ENCODE data around the gene ATOH8.
A peak's percentile ranks its signal among the peaks of the same experiment; 100 is the strongest.

The ATOH8 gene

GRCh38 chr2:85769983-85770362 lies 16.2 kb downstream of the ATOH8 start:
- H3K36me3 ChIP-seq, result peaks cover 3% of the 10 kb centered on the region; the same call in 1 of the 2 replicates

GRCh38 chr2:85770369-85770768 lies 16.6 kb downstream of the ATOH8 start:
- H3K36me3 ChIP-seq, result peaks cover 3% of the 10 kb centered on the region; the same call in 1 of the 2 replicates
- no peak for TF ChIP-seq CTCF (IDR thresholded peaks at IDR 0.05; ENCODE audit: low read depth, low read length)
- no peak overlapping the region for H3K4me3 ChIP-seq (ENCODE audit: low read depth, low read length)
- no peak for DNase-seq
- H3K27ac ChIP-seq, result no peak overlapping the region
- no peaks in the 10 kb centered on the region for H3K9me3 ChIP-seq (ENCODE audit: severe bottlenecking)
- no peaks in the 10 kb centered on the region for H3K27me3 ChIP-seq (ENCODE audit: insufficient read depth, low read depth, severe bottlenecking)

More at GRCh38 chr2:85769983-85770362, 16.2 kb downstream of the ATOH8 start:
- H3K4me3 ChIP-seq (ENCODE audit: low read depth, low read length), result no peak overlapping the region
- no peak for TF ChIP-seq CTCF (IDR thresholded peaks at IDR 0.05; ENCODE audit: low read depth, low read length)
- no peak for DNase-seq
- H3K9me3 ChIP-seq (ENCODE audit: severe bottlenecking), result no peaks in the 10 kb centered on the region
- peak overlapping the region; percentile 37; the same call in 1 of the 2 replicates for H3K27ac ChIP-seq
- H3K27me3 ChIP-seq (ENCODE audit: insufficient read depth, low read depth, severe bottlenecking), result no peaks in the 10 kb centered on the region

- Histone ChIP-seq H3K27ac (no peak overlapping the region), H3K4me3 (ENCODE audit: low read depth, low read length) (no peak overlapping the region), H3K36me3 (peaks cover 3% of the 10 kb centered on the region; the same call in 1 of the 2 replicates), H3K9me3 (ENCODE audit: severe bottlenecking) (no peaks in the 10 kb centered on the region), H3K27me3 (ENCODE audit: insufficient read depth, low read depth, severe bottlenecking) (no peaks in the 10 kb centered on the region)
- no peak for DNase-seq
- TF ChIP-seq CTCF (IDR thresholded peaks at IDR 0.05; ENCODE audit: low read depth, low read length), result no peak
Measured at GRCh38 chr2:85770786-85771409, 17.1 kb downstream of the ATOH8 start.

- no peaks in the 10 kb centered on the region for H3K9me3 ChIP-seq (ENCODE audit: severe bottlenecking)
- no peaks in the 10 kb centered on the region for H3K27me3 ChIP-seq (ENCODE audit: insufficient read depth, low read depth, severe bottlenecking)
- no peak for DNase-seq
- TF ChIP-seq CTCF (IDR thresholded peaks at IDR 0.05; ENCODE audit: low read depth, low read length), result no peak
- H3K36me3 ChIP-seq, result peaks cover 3% of the 10 kb centered on the region; the same call in 1 of the 2 replicates
- no peak overlapping the region for H3K4me3 ChIP-seq (ENCODE audit: low read depth, low read length)
- no peak overlapping the region for H3K27ac ChIP-seq
Measured at GRCh38 chr2:85771486-85771885, 17.7 kb downstream of the ATOH8 start.

GRCh38 chr2:85772019-85772745 lies 18.4 kb downstream of the ATOH8 start:
- DNase-seq, result peak; percentile 79
- Histone ChIP-seq H3K4me3 (ENCODE audit: low read depth, low read length) (no peak overlapping the region), H3K27me3 (ENCODE audit: insufficient read depth, low read depth, severe bottlenecking) (no peaks in the 10 kb centered on the region), H3K9me3 (ENCODE audit: severe bottlenecking) (no peaks in the 10 kb centered on the region), H3K27ac (peak overlapping the region; percentile 50), H3K36me3 (peaks cover 3% of the 10 kb centered on the region; the same call in 1 of the 2 replicates)
- TF ChIP-seq CTCF (IDR thresholded peaks at IDR 0.05; ENCODE audit: low read depth, low read length), result peak; percentile 40

All from WERI-Rb-1 (cell line).